HPDE6-E6E7 (cell line): ENCODE measurements around the gene BARHL2.
A peak's percentile ranks its signal among the peaks of the same experiment; 100 is the strongest.

Experiments used
- DNase-seq: peaks from one replicate; pipeline ENCODE4 v3.0.0; 2011; ENCODE audit warnings: missing footprints; ENCODE audit errors: extremely low spot score

The BARHL2 gene

GRCh38 chr1:90724926-90725656, 8.0 kb upstream of the BARHL2 start:
- no peak for DNase-seq

- no peak for DNase-seq
These were observed 7.3 kb upstream of the BARHL2 start for GRCh38 chr1:90724361-90724760.

- DNase-seq = no peak
These were observed 6.5 kb upstream of the BARHL2 start for GRCh38 chr1:90723590-90724108.

GRCh38 chr1:90722874-90723589, 5.9 kb upstream of the BARHL2 start:
- no peak for DNase-seq

GRCh38 chr1:90721210-90722194, 4.4 kb upstream of the BARHL2 start:
- peak; percentile 16 for DNase-seq

GRCh38 chr1:90720145-90720636, 3.1 kb upstream of the BARHL2 start:
- no peak for DNase-seq

- no peak for DNase-seq
These were observed 2.4 kb upstream of the BARHL2 start for GRCh38 chr1:90719330-90720144.

GRCh38 chr1:90718411-90719329, 1.6 kb upstream of the BARHL2 start:
- no peak for DNase-seq

- DNase-seq = no peak
These were observed 736 bp upstream of the BARHL2 start for GRCh38 chr1:90717665-90718410.

- no peak for DNase-seq
These were observed 208 bp upstream of the BARHL2 start for GRCh38 chr1:90717356-90717664.

- no peak for DNase-seq
These were observed 905 bp downstream of the BARHL2 start for GRCh38 chr1:90716243-90716551.

- no peak for DNase-seq
These were observed 1.8 kb downstream of the BARHL2 start for GRCh38 chr1:90715309-90715708.

- DNase-seq = no peak
These were observed 2.6 kb downstream of the BARHL2 start for GRCh38 chr1:90714521-90714951.

- DNase-seq = no peak
These were observed 3.2 kb downstream of the BARHL2 start for GRCh38 chr1:90713741-90714509.

GRCh38 chr1:90712915-90713730, 4.0 kb downstream of the BARHL2 start:
- no peak for DNase-seq

GRCh38 chr1:90712153-90712856, 4.8 kb downstream of the BARHL2 start:
- DNase-seq = no peak

- DNase-seq = no peak
These were observed 5.4 kb downstream of the BARHL2 start for GRCh38 chr1:90711696-90712095.
